ENCODE data around the gene RENBP. TPM values are rescaled to one million over a fixed set of nuclear protein-coding genes. Genes with fewer than 3 reads are reported as not detected.

Gene RENBP
- total RNA-seq, 2 experiments from 2014 or later: 2.8 to 6.2 TPM

- no peaks in the 10 kb centered on the region for H3K9me2 ChIP-seq (ENCODE audit: insufficient read depth, low read length)
- peaks cover 22% of the 10 kb centered on the region for H3K4me1 ChIP-seq (ENCODE audit: insufficient read depth, low read length, poor library complexity, severe bottlenecking)
- ChIA-PET POLR2A (interaction anchor here (1.4 to 2.6 kb wide), 2 partner anchors 9 to 38 kb away, joined by 3 to 13 read pairs; partner anchors contain the start of gene HCFC1), CTCF (ENCODE audit: unreplicated experiment) (interaction anchor here (0.6 kb wide), 1 partner anchor 9 kb away, joined by 3 read pairs; no protein-coding TSS in a partner anchor)
- H4K20me1 ChIP-seq (ENCODE audit: insufficient read depth, low read length): no peaks in the 10 kb centered on the region
- H3K79me2 ChIP-seq (ENCODE audit: insufficient read depth, low read depth, low read length): peaks cover 10% of the 10 kb centered on the region; the same call in 1 of the 2 replicates
- no peaks in the 10 kb centered on the region for H3K9me3 ChIP-seq (ENCODE audit: low read length)
- DNase-seq (ENCODE audit: low spot score): no peak
- TF ChIP-seq EZH2phosphoT487 (IDR thresholded peaks at IDR 0.05; ENCODE audit: borderline replicate concordance, low read depth, low read length) (no peak), CTCF (conservative IDR thresholded peaks at IDR 0.05; ENCODE audit: low read length) (no peak)
- peak overlapping the region; percentile 87 for H3K4me3 ChIP-seq (ENCODE audit: low read depth, low read length, poor library complexity, severe bottlenecking)
- no peak overlapping the region for H2AFZ ChIP-seq (ENCODE audit: low read length)
- TSS peak; percentile 48 for BruUV-seq (replicated peaks)
- peak overlapping the region; percentile 83 for H3K4me2 ChIP-seq (ENCODE audit: low read length)
- peak overlapping the region; percentile 62 for H3K27ac ChIP-seq (ENCODE audit: low read depth, low read length, poor library complexity, severe bottlenecking)
- H3K36me3 ChIP-seq (ENCODE audit: insufficient read depth, low read length): peaks cover 32% of the 10 kb centered on the region
- intact Hi-C loops (cut with micrococcal nuclease; ENCODE audit: unreplicated experiment): no loop called here
These were observed 10.7 kb downstream of the RENBP start for GRCh38 chrX:153933748-153934147.

GRCh38 chrX:153932220-153932915 lies 12.1 kb downstream of the RENBP start:
- Histone ChIP-seq H3K4me3 (ENCODE audit: low read depth, low read length, poor library complexity, severe bottlenecking) (no peak overlapping the region), H3K9me3 (ENCODE audit: low read length) (no peaks in the 10 kb centered on the region), H4K20me1 (ENCODE audit: insufficient read depth, low read length) (no peaks in the 10 kb centered on the region), H3K4me1 (ENCODE audit: insufficient read depth, low read length, poor library complexity, severe bottlenecking) (peaks cover 22% of the 10 kb centered on the region), H2AFZ (ENCODE audit: low read length) (no peak overlapping the region), H3K9me2 (ENCODE audit: insufficient read depth, low read length) (no peaks in the 10 kb centered on the region), H3K27ac (ENCODE audit: low read depth, low read length, poor library complexity, severe bottlenecking) (no peak overlapping the region), H3K4me2 (ENCODE audit: low read length) (no peak overlapping the region), H3K36me3 (ENCODE audit: insufficient read depth, low read length) (peaks cover 32% of the 10 kb centered on the region), H3K79me2 (ENCODE audit: insufficient read depth, low read depth, low read length) (peaks cover 10% of the 10 kb centered on the region; the same call in 1 of the 2 replicates)
- TF ChIP-seq CTCF (conservative IDR thresholded peaks at IDR 0.05; ENCODE audit: low read length) (no peak), EZH2phosphoT487 (IDR thresholded peaks at IDR 0.05; ENCODE audit: borderline replicate concordance, low read depth, low read length) (no peak)
- CTCF ChIA-PET (ENCODE audit: unreplicated experiment): no interaction called here
- no TSS peak for BruUV-seq (replicated peaks)
- intact Hi-C loops (cut with micrococcal nuclease; ENCODE audit: unreplicated experiment): no loop called here
- POLR2A ChIA-PET: no interaction called here
- DNase-seq (ENCODE audit: low spot score): no peak

- no peak overlapping the region for H3K4me3 ChIP-seq (ENCODE audit: low read depth, low read length, poor library complexity, severe bottlenecking)
- POLR2A ChIA-PET: no interaction called here
- H3K9me3 ChIP-seq (ENCODE audit: low read length): no peaks in the 10 kb centered on the region
- CTCF ChIA-PET (ENCODE audit: unreplicated experiment): no interaction called here
- BruUV-seq (replicated peaks): no TSS peak
- no peak for TF ChIP-seq CTCF (conservative IDR thresholded peaks at IDR 0.05; ENCODE audit: low read length)
- TF ChIP-seq EZH2phosphoT487 (IDR thresholded peaks at IDR 0.05; ENCODE audit: borderline replicate concordance, low read depth, low read length): no peak
- peaks cover 22% of the 10 kb centered on the region for H3K4me1 ChIP-seq (ENCODE audit: insufficient read depth, low read length, poor library complexity, severe bottlenecking)
- no peak overlapping the region for H3K4me2 ChIP-seq (ENCODE audit: low read length)
- intact Hi-C loops (cut with micrococcal nuclease; ENCODE audit: unreplicated experiment): no loop called here
- H2AFZ ChIP-seq (ENCODE audit: low read length): no peak overlapping the region
- H3K36me3 ChIP-seq (ENCODE audit: insufficient read depth, low read length): peaks cover 32% of the 10 kb centered on the region
- no peaks in the 10 kb centered on the region for H3K9me2 ChIP-seq (ENCODE audit: insufficient read depth, low read length)
- no peaks in the 10 kb centered on the region for H4K20me1 ChIP-seq (ENCODE audit: insufficient read depth, low read length)
- no peak for DNase-seq (ENCODE audit: low spot score)
- H3K79me2 ChIP-seq (ENCODE audit: insufficient read depth, low read depth, low read length): peaks cover 10% of the 10 kb centered on the region; the same call in 1 of the 2 replicates
- H3K27ac ChIP-seq (ENCODE audit: low read depth, low read length, poor library complexity, severe bottlenecking): no peak overlapping the region
These were observed 12.7 kb downstream of the RENBP start for GRCh38 chrX:153931748-153932147.
